ENCODE data around the gene SHE.
A peak's percentile ranks its signal among the peaks of the same experiment; 100 is the strongest.
"Not testable (repeated sequence)": the region's sequence is repeated elsewhere in the genome, so short reads cannot be mapped to it uniquely, and the experiment has no call there.

The SHE gene

DNA sequence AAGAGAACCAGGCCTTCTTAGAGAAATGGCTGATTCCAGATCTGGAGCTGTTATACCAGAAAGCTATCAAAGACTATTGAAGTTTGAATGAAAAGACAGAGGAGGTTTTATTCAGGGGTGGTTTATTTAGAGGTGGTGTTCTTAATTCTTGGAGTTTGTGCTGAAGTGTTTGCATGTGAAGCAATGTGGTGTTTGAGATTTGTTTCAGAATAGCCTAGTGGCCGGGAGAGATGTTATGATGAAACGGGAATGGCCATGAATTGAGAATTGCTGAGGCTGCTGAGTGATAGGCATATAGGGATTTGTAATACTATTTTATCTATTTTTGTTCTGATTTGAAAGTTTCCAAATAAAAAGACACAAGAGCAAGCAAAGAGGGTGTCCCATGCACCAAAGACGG is 10.5 kb upstream of the SHE start:
- DNase-seq, result no peak

DNA sequence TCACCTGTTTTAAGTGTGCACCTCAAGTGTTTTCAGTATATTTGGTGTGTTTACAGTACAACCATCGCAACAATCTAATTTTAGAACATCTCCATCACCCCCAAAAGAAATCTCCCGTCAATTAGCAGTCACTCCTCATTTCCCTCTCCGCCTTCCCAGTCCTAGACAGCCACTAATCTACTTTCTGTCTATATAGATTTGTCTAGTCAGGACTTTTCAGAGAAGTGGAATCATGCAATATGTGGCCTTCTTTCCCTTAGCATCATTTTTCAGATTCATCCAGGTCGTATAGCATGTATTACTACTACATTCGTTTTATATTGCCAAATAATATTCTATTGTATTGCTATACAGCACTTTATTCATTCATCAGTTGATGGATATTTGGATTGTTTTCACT is 1.7 kb upstream of the SHE start:
- DNase-seq, result no peak

DNA sequence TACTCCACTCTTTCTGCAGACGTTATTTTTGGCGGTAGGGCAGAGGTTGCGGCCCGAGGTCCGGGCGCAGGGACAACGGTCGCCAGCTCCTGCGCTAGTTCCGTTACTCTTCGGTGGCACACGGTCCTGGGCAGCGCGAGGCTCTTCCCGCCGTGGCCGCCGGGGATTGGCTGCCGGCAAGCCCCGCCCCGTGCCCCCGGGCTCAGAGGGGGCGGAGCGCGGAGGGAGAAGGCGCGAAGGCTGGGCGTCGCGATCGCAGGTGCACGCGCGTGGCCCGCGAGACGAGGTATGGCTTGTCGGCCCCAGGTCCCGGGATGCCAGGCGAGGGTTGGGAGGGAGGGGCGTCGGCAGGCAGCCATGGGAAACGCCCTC is 518 bp upstream of the SHE start:
- DNase-seq, result peak; percentile 74

DNA sequence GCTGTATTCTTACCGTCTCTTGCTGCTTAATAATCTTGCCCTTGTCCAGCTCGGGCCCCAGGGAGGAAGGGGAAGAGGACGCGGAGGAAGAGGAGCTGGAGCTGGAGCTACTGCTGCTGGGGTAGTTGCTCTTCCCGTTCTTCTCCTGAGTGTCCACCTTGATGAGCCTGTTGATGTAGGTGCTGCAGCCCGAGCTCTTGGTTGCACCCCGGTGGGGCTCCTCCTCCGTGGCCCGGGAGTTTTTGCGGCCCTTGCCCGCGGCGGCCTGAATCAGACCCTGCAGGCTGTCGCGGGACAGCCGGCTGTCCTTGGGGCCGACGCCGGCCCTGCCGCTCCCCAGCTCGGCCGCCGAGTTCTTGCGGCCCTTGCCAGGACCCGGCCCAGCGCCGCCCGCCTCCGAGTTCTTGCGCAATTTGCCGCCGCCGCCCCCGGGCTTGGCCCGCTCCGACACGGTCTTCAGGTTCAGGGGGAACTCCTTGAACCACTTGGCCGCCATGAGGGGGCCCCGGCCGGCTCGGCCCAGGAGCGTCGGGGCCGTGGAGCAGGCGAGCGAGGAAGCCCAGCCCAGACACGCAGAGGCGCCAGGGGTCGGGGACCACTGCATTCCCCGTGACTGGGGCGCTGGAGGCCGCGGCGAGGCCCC is 668 bp downstream of the SHE start:
- DNase-seq, result no peak

DNA sequence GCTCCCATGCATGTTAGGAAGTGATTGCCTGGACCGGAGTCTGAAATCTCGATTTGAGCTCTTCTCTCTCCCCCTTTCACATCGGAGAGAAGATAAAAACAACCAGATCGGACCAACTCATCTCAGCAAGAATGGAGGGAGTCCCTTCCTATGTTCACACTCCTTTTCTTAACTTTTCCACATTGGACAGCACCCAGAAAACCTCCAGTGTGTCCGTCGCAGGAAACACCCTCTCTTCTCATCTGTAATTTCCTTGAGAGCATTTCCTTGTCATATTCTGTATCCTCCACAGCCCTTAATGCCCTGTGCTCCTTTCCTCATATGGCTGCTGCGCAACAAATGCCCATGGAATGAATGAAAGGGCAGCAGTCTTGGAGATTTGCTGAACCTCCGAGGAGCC is 1.7 kb downstream of the SHE start:
- DNase-seq, result no peak

DNA sequence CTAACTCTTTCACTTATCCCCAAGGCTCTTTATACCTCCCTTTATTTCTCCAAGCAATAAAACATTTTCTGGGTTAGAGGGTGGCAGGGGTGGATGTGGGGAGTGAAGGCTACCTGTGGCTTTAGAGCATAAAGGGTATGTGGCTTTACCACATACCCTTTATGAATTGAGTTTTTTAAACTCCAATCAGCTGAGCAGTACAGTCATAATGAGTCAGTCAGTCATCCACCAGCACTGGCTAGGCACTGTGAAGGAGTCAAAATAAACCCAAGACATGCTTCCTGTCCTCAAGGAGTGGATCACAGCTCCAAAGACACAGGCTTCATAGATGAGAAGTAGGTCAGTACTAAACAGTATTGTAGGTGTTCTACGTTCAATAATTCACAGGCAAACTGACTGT is 2.8 kb downstream of the SHE start:
- no peak for DNase-seq

DNA sequence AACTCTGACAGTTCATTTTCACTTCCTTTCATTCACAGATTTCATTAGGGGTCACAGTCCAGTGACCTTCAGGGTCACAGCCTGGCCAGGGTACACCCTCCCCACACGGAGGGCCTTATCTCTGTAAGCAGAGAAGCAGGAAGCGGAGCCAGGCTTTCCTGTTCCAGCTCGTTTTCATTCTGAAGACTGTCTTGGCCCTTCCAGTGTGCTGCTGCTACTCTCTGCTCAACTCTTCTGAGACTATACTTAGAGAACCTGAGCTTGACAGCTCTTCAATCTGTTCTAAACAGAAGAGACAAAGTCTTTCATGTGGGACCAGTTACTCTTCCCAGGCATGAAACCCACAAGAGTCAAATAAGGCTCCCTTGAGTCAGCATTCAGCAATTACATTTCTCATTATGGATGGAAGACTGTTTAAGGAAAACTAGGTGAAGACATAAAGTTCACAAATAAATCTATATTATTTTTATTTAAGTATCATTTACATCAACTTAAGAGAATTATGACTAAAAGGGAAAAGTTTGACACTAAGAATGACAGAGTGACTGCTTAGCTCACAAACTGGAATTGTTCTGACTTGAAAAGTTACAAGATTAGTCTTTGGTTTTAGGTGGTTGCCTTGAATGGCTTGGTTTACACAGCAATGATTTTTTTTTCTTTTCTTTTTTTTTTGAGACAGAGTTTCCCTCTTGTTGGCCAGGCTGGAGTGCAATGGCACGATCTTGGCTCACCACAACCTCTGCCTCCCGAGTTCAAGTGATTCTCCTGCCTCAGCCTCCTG is 5.0 kb downstream of the SHE start:
- no peak for DNase-seq

DNA sequence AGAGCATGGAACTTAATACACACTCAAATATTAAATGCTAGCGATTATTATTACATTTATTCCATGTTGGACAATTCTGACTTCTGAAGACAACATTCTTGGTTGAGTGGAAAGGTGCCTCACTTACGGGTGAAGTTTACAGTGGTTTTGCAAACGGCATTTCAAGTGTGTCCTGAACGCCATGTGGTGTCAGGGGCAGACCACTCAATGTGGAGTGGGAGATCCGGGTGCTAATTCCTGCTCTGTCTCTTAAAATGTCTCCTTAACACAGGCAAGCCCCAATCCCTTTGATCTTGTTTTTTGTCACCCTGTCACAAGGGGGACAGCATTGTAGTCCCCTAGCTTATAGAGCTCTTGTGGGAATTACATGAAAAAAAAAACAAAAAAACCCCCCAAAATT is 5.8 kb downstream of the SHE start:
- no peak for DNase-seq

DNA sequence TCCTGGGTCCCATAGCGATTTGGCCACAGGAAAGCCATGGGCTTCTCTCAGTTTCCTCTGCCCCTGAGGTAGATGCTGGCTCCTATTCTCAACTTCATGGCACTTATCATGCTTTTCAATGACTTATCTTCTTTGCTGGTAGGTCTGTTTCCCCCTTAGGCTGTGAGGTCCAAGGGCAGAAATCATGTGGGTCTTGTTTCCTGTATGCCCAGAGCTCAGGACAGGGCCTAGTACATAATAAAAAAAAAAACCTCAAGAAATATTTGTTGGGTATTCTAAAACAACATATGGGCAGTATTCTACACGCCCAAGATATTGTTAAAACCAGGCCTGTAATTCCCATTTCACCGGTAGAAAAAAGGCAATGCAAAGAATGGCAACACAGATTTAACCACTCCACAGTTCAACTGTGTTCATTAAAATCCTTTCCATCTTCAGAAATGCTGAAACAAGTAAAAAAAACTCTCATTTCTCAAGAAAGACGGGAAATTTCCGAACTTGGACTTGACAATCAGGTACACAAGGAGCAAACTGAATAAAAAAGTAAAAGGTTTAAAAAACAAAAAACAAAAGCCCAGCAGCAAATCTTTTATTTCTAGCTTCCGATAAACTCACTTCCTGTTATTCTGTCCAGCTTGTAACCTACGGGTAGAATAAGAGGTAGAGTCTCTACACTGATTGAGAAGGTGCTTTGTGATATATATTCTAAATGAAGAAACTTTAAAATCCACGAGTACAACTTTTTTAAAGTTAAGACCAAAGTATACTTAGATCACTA is 6.5 kb downstream of the SHE start:
- no peak for DNase-seq

DNA sequence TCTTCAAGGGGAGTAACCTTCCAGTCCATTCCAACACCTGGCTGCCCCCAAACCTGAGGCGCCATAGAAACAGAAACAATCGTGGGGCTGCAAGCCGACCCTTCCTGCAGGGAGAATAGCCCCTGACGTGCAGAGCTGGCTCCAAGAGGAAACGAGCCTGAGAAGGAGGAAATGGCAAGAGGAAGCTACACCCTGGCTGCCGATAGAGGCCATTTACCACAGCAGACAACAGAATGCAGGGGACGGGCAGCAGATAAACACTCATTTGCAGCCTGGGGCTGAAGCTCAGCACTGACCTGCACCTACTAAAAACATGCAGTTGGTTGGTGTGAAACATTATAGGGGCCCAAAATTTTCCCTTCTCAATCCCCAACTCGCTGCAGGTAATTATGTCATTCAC is 8.9 kb downstream of the SHE start:
- no peak for DNase-seq

DNA sequence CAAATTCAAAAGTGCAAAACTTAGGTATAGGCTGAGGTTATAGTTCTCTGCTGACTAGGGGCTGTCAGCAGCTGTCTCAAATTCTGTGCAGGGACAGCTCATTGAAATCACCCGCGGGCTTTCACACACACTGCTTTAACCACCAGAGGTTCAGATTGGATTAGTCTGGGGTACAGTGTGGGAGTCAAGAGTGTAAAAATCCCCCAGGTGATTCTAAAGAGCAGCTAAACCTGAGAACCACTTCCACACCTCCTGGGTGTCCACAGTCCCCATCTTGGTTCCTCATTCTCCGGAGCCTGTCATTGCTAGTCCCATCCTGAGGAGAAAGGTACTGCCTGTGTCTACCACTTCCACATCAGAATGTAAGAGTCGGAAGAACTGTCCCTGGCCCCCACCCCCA is 10.1 kb downstream of the SHE start:
- no peak for DNase-seq

DNA sequence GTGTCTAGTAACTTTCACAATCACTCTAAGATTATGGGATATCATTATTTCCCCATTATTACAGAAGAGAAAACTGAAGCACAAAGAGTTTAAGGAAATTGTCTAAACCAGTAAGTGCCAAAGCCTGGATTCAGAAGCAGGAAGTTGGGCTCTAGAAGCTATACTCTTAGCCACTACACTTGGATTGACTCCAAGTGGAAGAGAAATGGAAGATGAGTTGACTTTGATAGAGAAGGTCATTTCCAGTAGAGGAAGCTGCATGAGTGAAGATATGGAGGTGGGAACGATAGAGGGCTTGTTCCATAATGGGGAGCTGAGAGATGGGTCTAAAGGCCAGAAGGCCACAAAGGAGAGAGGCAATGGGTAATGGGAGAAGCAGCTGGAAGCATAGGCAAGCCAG is 11.9 kb downstream of the SHE start:
- no peak for DNase-seq

DNA sequence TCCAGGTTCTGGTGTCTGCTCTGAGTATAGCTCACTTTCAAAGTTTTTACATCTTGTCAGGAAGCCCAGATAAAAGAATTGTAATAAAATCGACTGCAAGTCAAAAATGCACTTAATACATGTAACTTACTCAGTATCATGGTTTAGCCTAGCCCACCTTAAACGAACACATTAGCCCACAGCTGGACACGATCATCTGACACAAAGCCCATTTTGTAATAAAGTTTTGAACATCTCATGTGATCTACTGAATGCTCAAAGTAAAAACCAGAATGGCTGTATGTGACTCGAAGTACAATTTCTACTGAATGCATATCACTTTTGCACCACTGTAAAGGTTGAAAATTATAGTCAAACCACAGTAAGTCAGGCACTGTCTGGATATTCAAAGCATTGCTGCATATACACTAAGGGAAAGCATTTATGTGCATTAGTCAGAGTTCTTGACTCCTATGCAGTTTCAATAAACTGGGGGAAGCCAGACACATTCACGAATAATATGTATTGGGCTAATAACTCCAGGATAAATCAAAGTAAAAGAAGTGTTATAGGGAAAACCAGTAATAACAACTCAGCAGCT is 12.4 kb downstream of the SHE start:
- no peak for DNase-seq

DNA sequence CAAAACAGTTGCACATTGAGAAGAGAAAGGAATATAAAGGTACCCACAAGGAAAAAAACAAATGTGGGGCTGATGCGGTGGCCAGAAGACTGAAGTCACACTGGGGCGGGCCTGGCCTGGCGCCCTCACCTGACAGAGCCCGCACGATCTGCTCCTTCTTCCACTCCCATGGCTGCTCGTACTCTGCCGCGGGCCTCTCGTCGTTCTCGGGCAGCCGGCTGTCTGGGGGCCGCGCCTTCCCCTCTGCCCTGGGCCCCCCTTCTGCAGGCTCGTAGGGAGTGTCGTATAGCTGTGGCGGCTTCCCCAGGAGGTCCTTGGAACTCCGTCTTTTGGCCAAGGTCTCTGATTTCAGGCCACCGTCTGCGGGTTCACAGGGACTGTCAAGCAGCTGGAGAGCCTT is 13.3 kb downstream of the SHE start:
- no peak for DNase-seq

DNA sequence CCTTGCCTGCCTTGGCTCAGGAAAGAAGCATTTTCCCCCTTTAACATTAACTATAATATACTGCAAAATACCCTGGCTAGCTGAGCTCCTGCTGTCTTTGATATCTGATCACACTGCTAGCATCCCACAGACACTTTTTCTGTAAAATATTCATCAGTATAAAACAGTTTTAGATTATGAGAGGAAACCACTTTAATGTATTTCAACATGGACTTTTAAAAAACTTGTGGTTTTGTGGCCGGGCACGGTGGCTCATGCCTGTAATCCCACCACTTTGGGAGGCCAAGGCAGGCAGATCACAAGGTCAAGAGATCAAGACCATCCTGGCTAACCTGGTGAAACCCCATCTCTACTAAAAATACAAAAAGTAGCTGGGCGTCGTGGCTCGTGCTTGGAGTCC is 15.5 kb downstream of the SHE start:
- not testable (repeated sequence) for DNase-seq

DNA sequence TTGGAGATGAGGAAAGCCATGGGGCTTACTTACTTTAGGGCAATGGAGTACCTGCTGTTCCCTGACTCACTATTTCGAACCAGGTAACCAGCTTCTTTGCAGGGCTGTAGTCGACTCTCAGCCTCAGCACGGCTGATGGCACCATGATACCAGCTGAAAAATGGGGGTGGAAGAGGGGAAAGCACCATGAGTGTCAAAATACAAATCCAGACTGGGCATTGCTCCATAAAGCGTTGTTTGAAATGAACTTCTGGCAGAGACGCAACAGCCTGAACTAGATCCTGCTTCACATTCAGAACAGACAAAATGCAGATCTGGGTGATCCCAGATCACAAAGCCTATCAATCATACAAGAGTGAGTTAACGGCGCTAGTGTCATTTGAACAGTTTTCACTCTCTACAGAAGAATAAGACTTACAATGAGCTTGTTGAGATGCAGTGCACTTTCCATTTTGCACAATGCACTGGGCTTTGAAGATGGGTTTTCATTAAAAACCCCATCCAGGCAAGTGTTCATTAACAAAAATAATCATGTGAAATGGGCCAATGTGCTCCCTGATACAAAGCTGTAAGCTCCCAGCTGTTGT is 16.2 kb downstream of the SHE start:
- no peak for DNase-seq

DNA sequence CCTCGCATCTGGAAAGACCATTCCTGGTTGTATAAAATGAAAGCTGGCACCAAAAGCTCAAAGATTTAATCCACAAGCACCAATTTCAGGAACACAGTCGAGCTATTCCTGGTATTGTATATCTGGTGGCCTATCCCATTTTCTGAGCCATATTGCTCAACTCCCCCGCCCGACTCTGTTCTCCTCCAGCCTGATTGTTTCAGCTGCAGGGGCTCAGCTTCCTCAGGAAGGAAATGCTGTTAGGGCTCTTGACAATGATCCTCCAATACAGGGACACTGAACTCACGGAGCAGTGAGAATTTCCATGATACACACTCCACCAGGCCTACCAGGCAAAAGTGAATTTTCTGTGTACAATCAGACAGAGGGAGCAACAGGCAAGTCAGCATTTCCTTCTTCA is 17.1 kb downstream of the SHE start:
- DNase-seq, result no peak

DNA sequence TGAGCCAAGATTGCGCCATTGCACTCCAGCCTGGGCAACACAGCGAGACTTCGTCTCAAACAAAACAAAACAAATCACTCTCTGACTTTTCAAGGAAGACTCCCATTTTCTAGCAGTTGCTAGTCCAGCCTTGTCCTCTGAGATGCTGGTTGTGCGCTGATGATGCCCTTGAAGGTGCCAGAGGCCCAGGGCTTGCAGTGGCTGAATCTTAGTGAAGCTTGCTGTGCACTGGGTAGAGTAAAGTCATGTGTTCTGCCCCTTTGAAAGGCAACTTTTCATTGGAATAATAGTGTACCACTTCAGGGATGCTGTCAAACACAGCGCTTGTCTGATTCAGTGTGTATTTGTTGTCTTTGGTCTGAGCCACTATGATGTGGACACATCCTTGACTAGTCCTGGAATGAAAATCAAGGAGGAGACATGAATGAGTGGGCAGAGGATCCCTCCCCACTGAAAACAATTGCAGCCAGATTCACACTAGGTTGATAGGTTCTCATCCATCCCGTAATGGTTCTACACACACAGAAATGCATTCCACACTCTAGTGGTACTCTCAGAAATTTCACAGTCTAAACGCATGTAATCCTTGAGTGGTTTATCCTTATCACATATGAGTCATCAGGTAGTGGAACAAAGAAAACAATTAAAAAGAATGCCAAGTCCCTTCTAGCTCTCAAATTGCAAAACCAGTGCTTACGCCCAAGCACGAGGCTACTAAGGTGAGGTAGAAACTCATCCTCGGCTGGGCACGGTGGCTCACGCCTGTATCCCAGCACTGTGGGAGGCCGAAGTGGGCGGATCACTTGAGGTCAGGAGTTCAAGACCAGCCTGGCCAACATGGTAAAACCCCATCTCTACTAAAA is 18.0 kb downstream of the SHE start:
- DNase-seq, result no peak

DNA sequence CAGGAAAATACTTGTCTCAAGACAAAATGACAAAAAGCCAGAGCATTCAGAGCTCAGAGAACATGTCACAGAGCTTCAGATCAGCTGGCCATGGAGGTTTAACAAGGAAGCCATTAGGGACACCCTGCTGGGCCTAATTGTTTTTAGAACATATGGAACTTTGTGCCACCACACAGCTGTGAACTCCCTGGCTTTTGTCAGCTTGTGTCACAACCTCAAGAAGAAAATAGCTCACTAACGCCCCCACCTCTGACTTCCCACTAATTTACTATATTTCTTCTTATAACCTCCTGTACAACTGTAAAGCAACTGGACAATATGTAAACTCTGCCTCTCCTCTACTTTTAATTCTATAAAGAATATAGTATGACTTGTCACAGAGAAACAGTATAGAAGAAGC is 21.2 kb downstream of the SHE start:
- DNase-seq, result no peak

DNA sequence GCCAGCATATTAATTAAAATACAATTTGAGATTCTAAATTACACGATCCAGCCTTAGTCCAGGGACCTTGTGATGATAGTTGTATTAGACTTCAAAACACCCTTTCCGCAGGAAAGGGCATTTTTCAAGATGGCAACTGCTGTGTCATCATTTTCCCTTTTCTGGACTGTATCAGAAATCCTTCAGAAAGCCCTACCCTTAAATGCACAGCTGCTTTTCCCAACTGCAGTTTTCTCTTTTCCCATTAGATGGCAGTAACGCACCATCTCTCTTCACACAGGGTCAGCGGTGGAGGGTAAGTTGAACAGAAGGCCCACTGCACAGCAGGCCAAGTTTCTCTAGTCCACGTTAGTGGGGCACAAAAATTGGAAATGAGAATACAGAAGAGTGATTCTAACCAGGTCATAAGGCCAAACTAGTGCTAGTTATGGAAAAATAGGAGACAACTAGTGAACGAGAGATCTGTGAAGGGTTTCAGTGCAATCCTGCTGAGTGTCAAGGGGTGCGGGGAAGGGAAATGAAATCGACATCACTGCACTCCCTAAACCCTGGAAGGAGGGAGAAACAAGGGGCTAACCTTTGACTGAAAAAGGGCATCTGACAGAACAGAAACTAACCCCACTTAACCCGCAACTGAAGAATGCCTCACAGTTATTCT is 22.3 kb downstream of the SHE start:
- peak; percentile 90 for DNase-seq

DNA sequence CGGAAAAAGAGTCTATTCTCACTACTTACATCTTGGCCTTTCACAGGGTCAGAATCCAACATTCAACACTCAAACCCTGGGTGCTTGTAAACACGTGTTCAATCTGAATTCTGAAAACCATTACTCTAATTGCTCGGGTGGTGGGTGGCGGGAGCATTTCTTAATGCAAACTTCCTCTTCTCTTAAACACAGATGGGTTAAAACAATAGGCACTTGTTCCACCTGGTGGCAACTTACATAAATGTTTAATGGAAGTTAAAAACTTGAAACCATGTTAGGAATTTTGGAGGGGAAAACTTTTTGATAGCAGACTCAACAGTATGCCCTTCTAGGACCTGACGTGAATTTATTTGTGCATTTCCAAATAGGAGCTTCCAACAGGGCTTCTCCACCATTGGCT is 23.6 kb downstream of the SHE start:
- no peak for DNase-seq

DNA sequence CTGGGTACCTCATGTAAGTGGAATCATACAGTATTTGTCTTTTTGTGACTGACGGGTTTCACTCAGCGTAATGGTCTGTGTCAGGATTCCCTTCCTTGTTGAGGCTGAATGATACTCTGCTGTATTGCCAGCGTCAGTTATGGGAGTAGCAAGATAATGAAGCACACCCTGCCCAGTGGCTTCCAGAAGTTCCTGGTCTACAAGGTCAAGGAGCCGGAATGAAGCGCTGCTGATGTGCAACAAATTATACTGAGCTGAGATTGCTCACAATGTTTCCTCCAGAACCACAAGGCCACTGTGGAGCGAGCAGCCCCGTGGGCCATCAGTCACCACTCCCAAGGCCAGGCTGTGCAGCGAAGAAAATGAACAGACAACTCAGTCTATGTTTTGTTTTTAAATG is 24.2 kb downstream of the SHE start:
- DNase-seq, result no peak

Measured in NCI-H2227 treated with DMSO at 0.1 percent for 48 hours (cell line).